ENCODE measurements around the gene MINDY1.
A peak's percentile ranks its signal among the peaks of the same experiment; 100 is the strongest.

Gene MINDY1, protein sequence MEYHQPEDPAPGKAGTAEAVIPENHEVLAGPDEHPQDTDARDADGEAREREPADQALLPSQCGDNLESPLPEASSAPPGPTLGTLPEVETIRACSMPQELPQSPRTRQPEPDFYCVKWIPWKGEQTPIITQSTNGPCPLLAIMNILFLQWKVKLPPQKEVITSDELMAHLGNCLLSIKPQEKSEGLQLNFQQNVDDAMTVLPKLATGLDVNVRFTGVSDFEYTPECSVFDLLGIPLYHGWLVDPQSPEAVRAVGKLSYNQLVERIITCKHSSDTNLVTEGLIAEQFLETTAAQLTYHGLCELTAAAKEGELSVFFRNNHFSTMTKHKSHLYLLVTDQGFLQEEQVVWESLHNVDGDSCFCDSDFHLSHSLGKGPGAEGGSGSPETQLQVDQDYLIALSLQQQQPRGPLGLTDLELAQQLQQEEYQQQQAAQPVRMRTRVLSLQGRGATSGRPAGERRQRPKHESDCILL

DNA sequence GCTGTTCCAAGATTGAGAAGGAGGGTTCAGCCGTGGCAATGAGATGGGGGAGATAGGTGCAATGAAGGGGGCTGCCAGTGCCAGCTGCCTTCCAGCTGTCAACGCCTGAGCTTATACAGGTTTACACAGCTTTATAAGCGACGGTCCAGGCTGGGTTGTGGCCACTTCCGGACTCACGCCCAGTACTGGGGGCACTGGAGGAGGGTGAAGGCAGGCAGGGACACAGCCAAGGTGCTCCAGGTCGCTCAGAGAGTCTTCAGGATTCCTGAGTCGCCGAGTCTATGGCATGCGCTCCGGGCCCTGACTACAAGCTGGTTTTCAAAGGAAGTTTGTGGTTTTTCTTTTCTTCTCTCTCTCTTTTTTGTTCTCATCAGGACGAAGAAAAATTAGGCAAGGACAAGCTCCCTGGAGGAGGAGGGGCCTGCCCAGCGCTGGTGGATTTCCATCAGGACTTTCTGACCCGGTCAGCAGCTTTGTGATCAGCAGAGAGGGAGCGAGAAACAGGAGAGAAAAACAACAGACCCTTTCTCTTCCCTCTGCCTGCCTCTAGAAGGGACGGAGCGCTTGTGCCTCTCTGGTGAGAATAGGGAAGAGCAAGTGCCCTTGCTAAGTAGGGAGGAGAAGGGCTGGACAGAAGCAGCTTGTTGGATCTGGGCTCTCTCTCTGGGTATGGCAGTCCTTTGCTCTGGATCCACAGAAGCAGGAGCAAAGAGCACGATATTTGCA is at the start of gene MINDY1:
Gene MINDY1 (minus strand): TSS at position 576 of the 726 bp plus-strand sequence. CDS start 4,285 bp downstream, outside the sequence.
- DNase-seq = peak; percentile 58
- Mint-ChIP-seq H3K4me1 (peaks cover 90% of the 10 kb centered on the region), H3K27ac (peak within 1 kb of the TSS; percentile 93), H3K4me3 (peak within 1 kb of the TSS; percentile 96), H3K36me3 (peaks cover 28% of the 10 kb centered on the region), H3K9me3 (no peaks in the 10 kb centered on the region), H3K27me3 (no peaks in the 10 kb centered on the region)
- CTCF ChIA-PET = interaction anchor here (1.2 to 3.8 kb wide), 10 partner anchors 9 to 150 kb away, joined by 3 to 38 read pairs (median 6); partner anchors contain the start of genes C1orf56, CDC42SE1 and TNFAIP8L2

GRCh38 chr1:151056149-151056548 is 49.4 kb upstream of the MINDY1 start:
- Mint-ChIP-seq H3K4me1 (peaks cover 65% of the 10 kb centered on the region), H3K27me3 (peaks cover 5% of the 10 kb centered on the region), H3K9me3 (no peaks in the 10 kb centered on the region), H3K4me3 (peak overlapping the region; percentile 97), H3K36me3 (peaks cover 81% of the 10 kb centered on the region), H3K27ac (peak overlapping the region; percentile 98)
- peak; percentile 54 for DNase-seq
- CTCF ChIA-PET = interaction anchor here (0.7 to 6.2 kb wide), 3 partner anchors 8 to 32 kb away, joined by 3 to 41 read pairs (median 16); partner anchors contain the start of gene C1orf56

- peaks cover 65% of the 10 kb centered on the region for H3K4me1 Mint-ChIP-seq
- peaks cover 83% of the 10 kb centered on the region for H3K36me3 Mint-ChIP-seq
- no peak for DNase-seq
- CTCF ChIA-PET = interaction anchor here (0.7 to 3.9 kb wide), 2 partner anchors 8 to 31 kb away, joined by 3 to 16 read pairs; partner anchors contain the start of gene C1orf56
- no peaks in the 10 kb centered on the region for H3K9me3 Mint-ChIP-seq
- H3K4me3 Mint-ChIP-seq = peak overlapping the region; percentile 97
- peaks cover 5% of the 10 kb centered on the region for H3K27me3 Mint-ChIP-seq
- peak overlapping the region; percentile 98 for H3K27ac Mint-ChIP-seq
These were observed 48.9 kb upstream of the MINDY1 start for GRCh38 chr1:151055581-151055980.

- Mint-ChIP-seq H3K4me3 (peak overlapping the region; percentile 97), H3K36me3 (peaks cover 87% of the 10 kb centered on the region), H3K27me3 (peaks cover 5% of the 10 kb centered on the region), H3K4me1 (peaks cover 65% of the 10 kb centered on the region), H3K9me3 (no peaks in the 10 kb centered on the region), H3K27ac (peak overlapping the region; percentile 98)
- CTCF ChIA-PET = interaction anchor here (0.8 kb wide), 1 partner anchor 102 kb away, joined by 3 read pairs; the partner anchor contains the start of gene TNFAIP8L2
- no peak for DNase-seq
These were observed 48.4 kb upstream of the MINDY1 start for GRCh38 chr1:151054971-151055547.

DNA sequence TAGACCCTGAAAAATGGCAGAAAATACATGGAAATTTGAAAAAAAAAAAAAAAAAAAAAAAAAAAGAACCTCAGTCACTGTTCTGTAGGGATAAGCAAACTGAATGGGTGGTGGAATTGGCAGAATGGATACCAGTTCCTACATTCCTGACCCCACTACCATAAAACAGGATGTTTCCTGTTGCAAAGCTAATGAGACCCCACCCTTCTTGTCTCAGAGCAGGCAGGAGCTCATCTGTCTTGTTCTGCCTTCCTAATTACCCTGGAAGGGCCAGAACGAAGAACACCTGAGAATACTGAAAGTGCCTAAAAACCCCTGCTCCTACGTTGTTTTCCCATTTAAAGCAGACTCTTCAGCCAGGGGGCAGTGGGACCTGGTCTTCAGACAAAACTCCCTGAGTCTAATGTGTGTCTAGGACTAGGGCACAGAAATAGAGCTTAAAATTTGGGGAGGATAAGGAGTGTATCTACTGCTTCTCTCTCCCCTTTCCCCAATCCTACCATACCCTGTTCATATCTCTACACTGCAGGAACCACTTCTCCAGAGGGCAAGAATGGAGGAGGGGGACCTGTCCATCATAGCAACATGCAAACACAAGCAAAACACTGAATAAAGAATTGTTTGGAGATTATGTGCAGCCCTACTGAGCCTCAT is 44.8 kb upstream of the MINDY1 start:
- CTCF ChIA-PET = interaction anchor here (3.0 kb wide), 1 partner anchor 9 kb away, joined by 12 read pairs; the partner anchor contains the start of gene MLLT11
- H3K4me1 Mint-ChIP-seq = peaks cover 89% of the 10 kb centered on the region
- no peak for DNase-seq
- no peaks in the 10 kb centered on the region for H3K9me3 Mint-ChIP-seq
- H3K27me3 Mint-ChIP-seq = no peaks in the 10 kb centered on the region
- H3K36me3 Mint-ChIP-seq = peaks cover 59% of the 10 kb centered on the region
- peak overlapping the region; percentile 72 for H3K27ac Mint-ChIP-seq
- H3K4me3 Mint-ChIP-seq = no peak overlapping the region

- peak overlapping the region; percentile 47 for H3K27ac Mint-ChIP-seq
- H3K36me3 Mint-ChIP-seq = peaks cover 46% of the 10 kb centered on the region
- H3K9me3 Mint-ChIP-seq = no peaks in the 10 kb centered on the region
- H3K4me3 Mint-ChIP-seq = no peak overlapping the region
- CTCF ChIA-PET = interaction anchor here (3.0 to 4.6 kb wide), 2 partner anchors 10 to 25 kb away, joined by 12 to 22 read pairs; partner anchors contain the start of gene MLLT11
- DNase-seq = no peak
- no peaks in the 10 kb centered on the region for H3K27me3 Mint-ChIP-seq
- H3K4me1 Mint-ChIP-seq = peaks cover 82% of the 10 kb centered on the region
These were observed 43.5 kb upstream of the MINDY1 start for GRCh38 chr1:151050051-151050688.

GRCh38 chr1:151049458-151049857 is 42.8 kb upstream of the MINDY1 start:
- peaks cover 39% of the 10 kb centered on the region for H3K36me3 Mint-ChIP-seq

DNA sequence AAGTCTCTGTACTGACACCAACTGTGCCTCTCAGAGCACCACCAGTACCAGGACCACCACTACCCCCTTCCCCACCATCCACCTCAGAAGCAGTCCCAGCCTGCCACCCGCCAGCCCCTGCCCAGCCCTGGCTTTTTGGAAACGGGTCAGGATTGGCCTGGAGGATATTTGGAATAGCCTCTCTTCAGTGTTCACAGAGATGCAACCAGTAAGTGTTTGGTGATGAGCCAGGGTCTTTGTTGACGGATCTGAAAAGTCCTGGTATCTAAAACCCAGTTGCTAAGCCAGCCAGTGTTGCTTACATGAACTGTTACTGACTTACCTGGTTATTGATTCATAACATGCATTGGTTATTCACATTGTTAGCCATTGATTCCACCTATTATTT is 41.9 kb upstream of the MINDY1 start:
- no peak for DNase-seq
- CTCF ChIA-PET = interaction anchor here (0.6 to 4.6 kb wide), 10 partner anchors 9 to 292 kb away, joined by 3 to 22 read pairs (median 4); partner anchors contain the start of genes CDC42SE1, MINDY1 and SETDB1
- peak overlapping the region; percentile 76 for H3K27ac Mint-ChIP-seq
- H3K9me3 Mint-ChIP-seq = no peaks in the 10 kb centered on the region
- H3K4me3 Mint-ChIP-seq = peak overlapping the region; percentile 77
- H3K36me3 Mint-ChIP-seq = peaks cover 31% of the 10 kb centered on the region
- H3K4me1 Mint-ChIP-seq = peaks cover 72% of the 10 kb centered on the region
- H3K27me3 Mint-ChIP-seq = no peaks in the 10 kb centered on the region

More at GRCh38 chr1:151049458-151049857, 42.8 kb upstream of the MINDY1 start:
- Mint-ChIP-seq H3K4me3 (no peak overlapping the region), H3K9me3 (no peaks in the 10 kb centered on the region), H3K4me1 (peaks cover 75% of the 10 kb centered on the region), H3K27me3 (no peaks in the 10 kb centered on the region), H3K27ac (peak overlapping the region; percentile 68)
- CTCF ChIA-PET = interaction anchor here (0.6 to 4.6 kb wide), 3 partner anchors 11 to 163 kb away, joined by 4 to 22 read pairs (median 12); partner anchors contain the start of gene MLLT11
- no peak for DNase-seq

- no peaks in the 10 kb centered on the region for H3K9me3 Mint-ChIP-seq
- CTCF ChIA-PET = interaction anchor here (0.6 to 4.6 kb wide), 13 partner anchors 9 to 293 kb away, joined by 3 to 22 read pairs (median 3); partner anchors contain the start of genes CDC42SE1, MINDY1, MLLT11 and SETDB1
- H3K36me3 Mint-ChIP-seq = peaks cover 25% of the 10 kb centered on the region
- peak; percentile 75 for DNase-seq
- H3K27me3 Mint-ChIP-seq = no peaks in the 10 kb centered on the region
- H3K27ac Mint-ChIP-seq = peak overlapping the region; percentile 76
- peaks cover 73% of the 10 kb centered on the region for H3K4me1 Mint-ChIP-seq
- H3K4me3 Mint-ChIP-seq = peak overlapping the region; percentile 77
These were observed 41.4 kb upstream of the MINDY1 start for GRCh38 chr1:151047925-151048644.

- CTCF ChIA-PET = interaction anchor here (0.9 to 4.6 kb wide), 10 partner anchors 10 to 109 kb away, joined by 3 to 22 read pairs (median 4); partner anchors contain the start of genes CDC42SE1, MINDY1, MLLT11 and TNFAIP8L2
- Mint-ChIP-seq H3K9me3 (no peaks in the 10 kb centered on the region), H3K36me3 (peaks cover 20% of the 10 kb centered on the region), H3K27ac (peak within 1 kb of the TSS; percentile 76), H3K4me1 (peaks cover 73% of the 10 kb centered on the region), H3K27me3 (no peaks in the 10 kb centered on the region), H3K4me3 (peak within 1 kb of the TSS; percentile 77)
- DNase-seq = peak; percentile 72
These were observed 40.9 kb upstream of the MINDY1 start, which contains the start of gene C1orf56 for GRCh38 chr1:151047591-151047924. TSS of gene C1orf56 (plus strand) at chr1:151047751. CDS start at chr1:151047848, 97 bp downstream.

- DNase-seq = peak; percentile 27
- H3K27ac Mint-ChIP-seq = no peak overlapping the region
- H3K4me3 Mint-ChIP-seq = no peak overlapping the region
- CTCF ChIA-PET = interaction anchor here (1.0 to 1.4 kb wide), 4 partner anchors 17 to 29 kb away, joined by 3 to 4 read pairs (median 3); partner anchors contain the start of gene GABPB2
- H3K36me3 Mint-ChIP-seq = peaks cover 3% of the 10 kb centered on the region
- peaks cover 34% of the 10 kb centered on the region for H3K4me1 Mint-ChIP-seq
- H3K27me3 Mint-ChIP-seq = no peaks in the 10 kb centered on the region
- no peaks in the 10 kb centered on the region for H3K9me3 Mint-ChIP-seq
These were observed 36.5 kb upstream of the MINDY1 start for GRCh38 chr1:151043163-151043562.

- peaks cover 12% of the 10 kb centered on the region for H3K36me3 Mint-ChIP-seq
- peaks cover 18% of the 10 kb centered on the region for H3K4me1 Mint-ChIP-seq
- no peak overlapping the region for H3K27ac Mint-ChIP-seq
- no peaks in the 10 kb centered on the region for H3K9me3 Mint-ChIP-seq
- H3K4me3 Mint-ChIP-seq = no peak overlapping the region
- no peak for DNase-seq
- H3K27me3 Mint-ChIP-seq = no peaks in the 10 kb centered on the region
- CTCF ChIA-PET = interaction anchor here (1.2 kb wide), 1 partner anchor 9 kb away, joined by 4 read pairs; no protein-coding TSS in a partner anchor
These were observed 32.8 kb upstream of the MINDY1 start for GRCh38 chr1:151039521-151039920.

Data from activated naive CD4-positive, alpha-beta T cell treated with anti-CD3 and anti-CD28 coated beads, Interleukin-2, amount 10 ng/mL, durations not matched to agents 7 days and 5 days (primary cell).